SK-MEL-5 (cell line): Measurements from ENCODE around the gene TRMU. TPM values are rescaled to one million over a fixed set of nuclear protein-coding genes. Genes with fewer than 3 reads are reported as not detected.

Experiments
- DNase-seq: peaks from one replicate; pipeline ENCODE4 v3.0.0-alpha.2; 2016; ENCODE audit warnings: low read depth, low spot score
- in situ Hi-C: cut with HindIII; loops from 2 replicates; pipeline ENCODE4 v1.10.0; 2016; ENCODE audit warnings: low sequenced_read_pairs, high pct_unique_total_duplicates, low pct_unique_long_range_greater_than_20kb
- polyA plus RNA-seq, 2 experiments: library from polyadenylated mRNA; depleted of rRNA; stranded (reverse); fragments of >200 nt; gene quantifications; 2 replicates each; pipeline ENCODE4 v1.2.3, GENCODE V29; 2015
- total RNA-seq: library from RNA; depleted of rRNA; stranded (reverse); fragments of >200 nt; shearing (Covaris generic); gene quantifications from 2 replicates; pipeline ENCODE4 v1.2.3, GENCODE V29; 2014; rRNA removed

Gene TRMU
- total RNA-seq, result 58.4 and 61.3 TPM in 2 replicates
- 45.6 and 48.5 TPM in 2 replicates for polyA plus RNA-seq (2015; cell fraction: cytosol; rRNA removed)
- 351 and 398 TPM in 2 replicates for polyA plus RNA-seq (2015; cell fraction: nucleus; rRNA removed)

DNA sequence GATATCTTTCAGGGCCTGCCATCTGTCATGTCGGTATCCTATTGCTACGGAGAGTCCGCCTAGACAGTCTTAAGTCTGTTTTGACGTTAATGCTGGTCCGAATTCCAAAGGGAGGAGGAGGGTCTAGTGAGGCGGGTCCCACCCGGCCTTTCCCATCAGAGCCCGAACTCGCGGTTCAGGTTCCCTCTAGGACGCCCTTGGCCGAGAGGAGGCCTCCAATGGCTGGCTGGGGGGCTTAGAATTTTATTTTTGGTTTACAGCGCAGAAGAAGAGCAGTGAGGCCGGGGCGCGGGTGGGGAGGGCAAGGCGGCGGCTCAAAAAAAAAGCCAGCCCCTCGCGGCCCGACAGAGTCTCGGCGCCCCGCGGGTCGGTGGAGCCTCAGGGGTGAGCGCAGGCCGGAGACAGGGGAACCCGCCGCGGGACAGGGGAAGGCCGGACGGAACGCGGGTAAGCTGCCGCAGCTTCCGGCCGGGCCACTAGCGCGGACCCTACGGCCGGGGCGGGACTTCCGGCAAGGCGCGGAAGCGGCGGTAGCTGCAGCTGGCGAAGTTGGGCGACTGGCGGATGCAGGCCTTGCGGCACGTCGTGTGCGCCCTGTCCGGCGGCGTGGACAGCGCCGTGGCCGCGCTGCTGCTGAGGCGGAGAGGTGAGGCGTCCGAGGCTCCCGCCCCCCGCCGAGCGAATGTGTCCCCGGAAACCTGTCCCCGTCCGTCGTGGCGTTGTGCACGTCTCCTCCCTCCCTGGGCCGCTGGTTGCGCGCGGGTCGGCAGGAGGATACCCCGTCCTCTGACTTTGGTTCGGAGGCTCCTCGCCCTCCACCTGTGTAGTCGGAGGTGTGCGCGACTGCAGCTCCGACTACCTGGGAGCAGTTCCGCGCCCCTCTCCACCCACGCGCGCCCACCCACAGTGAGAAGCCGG lies at the start of gene TRMU:
TRMU (plus strand) TSS at position 514 of the 918 bp plus-strand sequence; CDS start at position 565, 51 bp downstream.
- DNase-seq, result peak; percentile 84
- in situ Hi-C loops, result loop anchor here (10.0 kb wide), 1 partner anchor 191 kb away; no protein-coding TSS in a partner anchor

DNA sequence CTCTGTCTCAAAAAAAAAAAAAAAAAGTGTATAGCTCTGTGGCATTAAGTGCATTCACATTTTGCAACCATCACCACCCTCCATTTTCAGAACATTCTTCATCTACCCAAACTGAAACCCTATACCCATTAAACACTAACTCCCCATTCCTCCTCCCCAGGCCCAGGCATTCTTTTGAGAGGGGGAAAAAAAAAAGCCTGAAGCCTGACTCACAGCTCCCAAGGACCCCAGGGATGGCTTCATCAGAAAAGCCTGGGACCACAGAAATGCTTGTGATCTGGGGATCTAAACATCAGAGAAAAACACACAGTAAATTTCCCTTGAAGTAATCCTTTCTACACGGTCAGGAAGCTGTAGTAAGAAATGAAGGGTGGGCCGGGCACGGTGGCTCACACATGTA lies 49.5 kb upstream of the TRMU start:
- DNase-seq, result no peak
- in situ Hi-C loops, result no loop called here

DNA sequence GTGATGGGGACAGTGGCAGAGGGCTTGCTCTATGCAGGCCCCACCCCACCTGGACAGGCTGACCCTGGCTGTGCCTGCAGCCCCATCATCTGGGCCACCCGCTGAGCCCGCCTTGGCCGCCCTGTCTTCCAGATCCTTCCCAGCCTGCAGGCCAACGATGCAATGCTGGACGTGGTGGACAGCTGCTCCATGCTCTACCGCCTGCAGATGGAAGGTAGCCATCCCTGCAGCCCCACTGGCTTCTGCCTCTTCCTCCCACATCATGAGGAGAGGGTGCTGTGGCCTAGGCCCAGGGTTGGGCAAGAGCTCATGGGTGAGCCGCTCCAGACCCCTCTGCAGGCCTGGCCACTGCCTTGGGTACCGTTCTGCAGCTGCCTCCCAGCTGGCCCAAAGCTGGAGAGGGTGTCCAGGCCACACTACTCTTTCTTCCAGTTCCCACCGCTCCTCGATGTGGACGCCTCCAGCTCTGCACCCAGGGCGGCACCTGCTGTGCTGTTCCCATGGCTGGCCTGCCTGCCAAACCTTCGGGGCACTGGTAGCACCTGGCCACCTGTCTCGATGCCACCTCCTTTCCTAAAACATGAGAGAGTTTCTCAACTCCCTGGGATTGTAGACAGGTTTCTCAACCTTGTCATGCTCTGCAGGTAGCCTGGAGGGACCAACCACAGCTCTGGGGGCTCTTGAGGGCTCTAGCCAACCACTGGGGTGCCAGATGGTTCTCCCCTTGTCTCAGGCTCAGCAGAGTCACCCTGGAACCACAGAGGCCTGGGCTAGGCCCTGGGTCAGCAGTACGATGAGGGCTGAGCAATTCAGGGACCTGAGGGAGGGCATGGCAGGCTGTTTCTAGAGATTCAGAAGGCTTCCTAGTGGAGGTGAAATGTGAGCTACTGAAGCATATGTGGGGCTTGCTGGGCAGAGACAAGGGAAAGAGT lies 48.3 kb upstream of the TRMU start:
- no peak for DNase-seq
- in situ Hi-C loops, result no loop called here

DNA sequence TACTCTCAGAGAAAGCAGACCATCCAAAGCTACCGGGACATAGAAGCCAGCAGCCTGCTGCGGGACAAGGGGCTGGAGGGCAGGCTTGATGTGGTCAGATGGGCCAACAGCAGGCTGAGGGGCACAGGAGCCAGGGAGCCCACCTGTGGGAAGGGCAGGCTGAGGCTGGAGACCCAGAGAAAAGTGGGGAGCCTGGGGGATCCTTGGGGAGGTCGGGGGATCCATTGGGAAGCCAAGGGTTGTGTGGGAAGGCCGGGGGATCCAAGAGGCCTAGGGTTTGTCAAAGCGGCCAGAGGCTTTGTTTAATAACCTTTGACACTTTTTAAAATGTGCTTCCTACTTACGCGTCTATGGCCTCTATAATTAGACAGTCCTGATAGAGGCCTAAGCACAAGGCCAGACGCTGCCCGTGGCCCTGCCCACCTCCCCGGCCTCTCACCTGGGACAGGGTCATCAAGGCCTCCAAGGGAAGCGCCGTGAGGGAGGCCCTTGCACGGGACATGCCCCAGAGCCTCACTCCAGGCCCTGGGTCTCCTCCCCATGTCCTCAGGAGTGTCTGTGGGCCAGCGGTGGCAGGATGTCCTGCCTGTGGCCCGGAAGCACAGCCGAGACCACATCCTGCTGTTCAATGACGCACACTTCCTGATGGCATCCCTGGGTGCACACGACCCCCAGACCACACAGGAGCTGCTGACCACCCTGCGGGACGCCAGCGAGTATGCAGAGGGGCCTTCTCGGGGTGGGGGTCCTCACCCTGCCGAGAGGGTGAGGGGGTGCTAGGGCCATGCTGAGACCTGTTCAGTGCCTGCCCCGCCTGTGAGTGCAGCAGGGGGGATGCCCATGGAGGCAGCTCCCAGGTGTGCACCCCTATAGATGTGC lies 47.4 kb upstream of the TRMU start:
- DNase-seq, result no peak
- in situ Hi-C loops, result no loop called here

- in situ Hi-C loops, result no loop called here
- no peak for DNase-seq
These were observed 46.7 kb upstream of the TRMU start for GRCh38 chr22:46288846-46289243.

- no peak for DNase-seq
- in situ Hi-C loops, result no loop called here
These were observed 46.1 kb upstream of the TRMU start for GRCh38 chr22:46289244-46289891.

DNA sequence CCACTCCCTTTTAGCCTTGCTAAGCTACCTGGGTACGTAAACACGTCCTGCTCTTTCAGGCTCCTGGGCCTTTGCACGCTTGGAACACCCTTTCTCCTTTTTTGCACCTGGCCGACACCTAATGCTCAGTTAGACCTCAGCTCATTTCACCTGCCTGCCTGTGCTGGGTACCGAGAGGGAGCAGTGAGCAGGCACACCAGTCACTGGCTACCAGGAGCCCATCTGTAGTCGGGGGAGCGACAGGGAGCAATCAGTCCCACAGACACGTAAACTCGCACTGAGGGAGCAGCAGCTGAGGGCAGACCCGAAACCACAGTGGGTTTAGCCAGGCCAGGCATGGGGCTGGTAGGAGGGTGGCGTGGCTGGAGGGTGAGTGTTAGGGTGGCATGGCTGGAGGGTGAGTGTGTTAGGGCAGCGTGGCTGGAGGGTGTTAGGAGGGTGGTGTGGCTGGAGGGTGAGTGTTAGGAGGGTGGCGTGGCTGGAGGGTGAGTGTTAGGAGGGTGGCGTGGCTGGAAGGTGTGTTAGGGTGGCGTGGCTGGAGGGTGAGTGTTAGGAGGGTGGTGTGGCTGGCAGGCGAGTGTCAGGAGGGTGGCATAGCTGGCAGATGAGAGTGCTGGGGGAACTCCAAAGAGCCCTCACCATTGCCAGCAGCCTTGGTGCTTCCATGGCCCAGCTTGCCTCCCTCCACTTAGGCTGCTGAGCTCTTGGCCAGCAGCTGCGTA lies 45.2 kb upstream of the TRMU start:
- DNase-seq, result no peak
- in situ Hi-C loops, result no loop called here

GRCh38 chr22:46290843-46291785 lies 44.4 kb upstream of the TRMU start:
- in situ Hi-C loops, result no loop called here
- no peak for DNase-seq

DNA sequence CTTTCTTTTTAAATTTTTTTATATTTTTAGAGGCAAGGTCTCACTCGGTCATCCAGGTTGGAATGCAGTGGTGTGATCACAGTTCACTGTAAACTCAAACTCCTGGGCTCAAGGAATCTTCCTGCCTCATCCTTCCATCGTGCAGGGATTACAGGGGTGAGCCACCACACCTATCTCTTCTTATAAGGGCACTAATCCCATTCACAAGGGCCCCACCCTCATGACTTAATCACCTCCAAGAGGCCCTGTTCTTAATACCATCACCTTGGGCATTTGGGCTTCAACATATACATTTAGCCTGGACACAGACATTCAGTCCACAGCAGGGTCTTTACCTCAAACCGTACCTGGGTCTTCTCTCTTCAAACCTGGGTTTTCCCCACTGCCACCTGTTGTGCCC lies 43.3 kb upstream of the TRMU start:
- no peak for DNase-seq
- in situ Hi-C loops, result no loop called here

- in situ Hi-C loops, result no loop called here
- DNase-seq, result no peak
These were observed 42.8 kb upstream of the TRMU start for GRCh38 chr22:46292732-46293131.

GRCh38 chr22:46293577-46294260 lies 41.8 kb upstream of the TRMU start:
- DNase-seq, result no peak
- in situ Hi-C loops, result no loop called here

- DNase-seq, result no peak
- in situ Hi-C loops, result no loop called here
These were observed 40.7 kb upstream of the TRMU start for GRCh38 chr22:46294784-46295183.

DNA sequence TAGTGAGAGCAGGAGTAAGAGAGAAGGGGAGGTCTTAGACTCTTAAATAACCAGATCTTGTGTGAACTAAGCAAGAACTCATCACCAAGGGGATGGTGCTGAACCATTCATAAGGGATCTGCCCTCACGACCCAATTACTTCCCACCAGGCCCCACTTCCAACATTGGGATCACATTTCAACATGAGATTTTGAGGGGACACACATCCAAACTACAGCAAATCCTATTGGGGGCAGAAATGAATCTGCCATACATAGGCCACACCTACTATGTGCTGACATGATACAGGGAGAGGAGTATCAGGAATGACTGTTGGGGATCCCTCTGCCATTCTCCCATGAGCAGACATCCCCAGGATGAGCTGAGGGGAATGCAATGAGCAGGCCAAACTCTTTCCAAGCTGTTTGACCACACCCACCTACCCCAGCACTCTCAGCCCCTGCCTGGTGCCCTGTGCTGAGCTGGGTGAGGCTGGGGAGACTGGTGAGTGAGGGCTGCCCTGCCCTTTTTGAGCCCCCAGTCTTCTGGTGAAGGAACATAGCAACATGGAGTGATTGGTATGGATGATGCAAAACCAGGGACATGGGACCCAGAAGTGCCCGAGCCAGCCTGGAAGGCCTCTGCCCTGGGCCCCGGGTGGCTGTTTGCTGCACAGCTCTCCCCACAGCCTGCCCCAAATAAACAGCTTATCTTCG lies 40.1 kb upstream of the TRMU start:
- in situ Hi-C loops, result no loop called here
- DNase-seq, result no peak
